GM21786 (cell line): ENCODE measurements around the gene TJP1.
"Not testable (repeated sequence)": the region's sequence is repeated elsewhere in the genome, so short reads cannot be mapped to it uniquely, and the experiment has no call there.

ENCODE experiments used
- ATAC-seq: cut with Tn5 transposase; IDR thresholded peaks from one replicate; pipeline ENCODE4 v1.9.1; 2021; ENCODE audit not compliant: unreplicated experiment

The TJP1 gene

DNA sequence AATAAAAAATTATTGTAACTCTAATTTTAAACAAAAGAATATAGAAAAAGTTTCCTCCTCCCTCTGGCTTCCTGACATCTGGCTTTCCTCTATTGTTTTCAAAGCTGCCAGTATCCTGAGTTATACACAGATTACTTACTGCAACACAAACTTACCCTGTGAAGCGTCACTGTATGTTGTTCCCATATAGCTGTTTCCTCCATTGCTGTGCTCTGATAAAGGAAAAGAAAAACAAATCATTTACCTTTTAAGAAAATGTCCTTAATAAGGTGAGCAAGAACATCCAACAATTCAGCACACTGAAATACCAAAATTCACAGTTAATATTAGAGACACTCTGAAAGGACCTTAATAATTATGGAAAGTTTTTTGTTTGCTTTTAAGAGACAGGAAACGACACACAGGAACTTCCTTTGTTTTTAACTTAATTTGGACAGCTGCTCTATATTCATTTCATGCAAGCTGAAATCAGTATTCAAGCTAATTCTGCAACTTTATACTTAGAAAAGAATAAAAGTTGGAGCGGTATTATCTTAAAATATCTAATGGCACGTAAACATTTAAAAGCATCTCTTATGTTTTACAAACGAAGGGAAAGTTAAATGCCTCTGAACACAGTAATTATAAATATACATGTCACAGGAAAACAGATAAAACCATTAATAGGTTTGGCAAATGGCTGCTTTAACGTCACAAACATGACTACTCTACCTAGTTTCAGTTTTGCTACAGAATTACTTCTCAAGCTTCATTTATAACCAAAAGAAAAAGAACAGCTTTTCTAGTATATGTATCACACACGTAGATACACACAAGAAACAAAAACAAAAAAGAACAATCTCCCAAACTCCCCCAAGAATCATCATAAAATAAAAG, 21.5 kb downstream of the TJP1 start:
- ATAC-seq: no peak

GRCh38 chr15:29799859-29800258, 22.4 kb downstream of the TJP1 start:
- ATAC-seq: no peak

GRCh38 chr15:29795610-29796009, 26.7 kb downstream of the TJP1 start:
- ATAC-seq: no peak

DNA sequence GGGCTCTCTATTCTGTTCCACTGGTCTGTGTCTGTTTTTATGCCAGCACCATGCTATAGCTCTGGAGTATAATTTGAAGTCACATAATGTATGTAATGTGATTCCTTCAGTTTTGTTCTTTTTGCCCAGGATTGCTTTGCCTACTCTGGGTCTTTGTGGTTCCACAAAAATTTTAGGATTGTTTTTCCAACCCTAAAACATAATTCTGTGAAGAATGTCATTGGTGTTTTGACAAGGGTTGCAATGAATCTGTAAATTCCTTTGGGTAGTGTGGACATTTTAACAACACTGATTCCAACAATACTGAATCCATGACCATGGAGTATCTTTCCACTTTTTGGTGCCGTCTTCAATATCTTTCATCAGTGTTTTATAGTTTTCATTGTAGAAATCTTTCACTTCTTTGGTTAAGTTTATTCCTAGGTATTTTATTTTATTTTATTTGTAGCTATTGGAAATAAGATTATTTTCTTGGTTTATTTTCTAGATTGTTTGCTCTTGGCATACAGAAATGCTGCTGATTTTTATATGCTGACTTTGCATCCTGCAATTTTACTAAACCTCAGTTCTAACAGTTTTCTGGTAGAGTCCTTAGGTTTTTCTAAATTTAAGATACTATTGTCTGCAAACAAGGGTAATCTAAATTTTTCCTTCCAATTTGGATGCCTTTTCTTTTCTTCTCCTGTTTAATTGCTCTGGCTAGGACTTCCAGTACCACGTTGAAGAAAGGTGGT, 29.7 kb downstream of the TJP1 start:
- no peak for ATAC-seq

DNA sequence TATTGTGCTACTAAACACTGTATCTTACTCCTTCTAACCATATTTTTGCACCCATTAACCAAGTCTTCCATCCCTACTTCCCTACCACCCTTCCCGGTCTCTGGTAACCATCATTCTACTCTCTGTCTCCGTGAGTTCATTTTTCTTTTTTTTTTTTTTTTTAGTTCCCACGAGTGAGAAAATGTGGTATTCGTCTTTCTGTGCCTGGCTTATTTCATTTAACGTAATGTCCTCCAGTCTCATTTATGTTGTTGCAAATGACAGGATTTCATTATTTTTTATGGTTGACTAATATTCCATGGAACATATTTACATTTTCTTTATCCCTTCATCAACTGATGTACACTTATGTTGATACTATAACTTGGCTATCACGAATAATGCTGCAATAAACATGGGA, 31.7 kb downstream of the TJP1 start:
- no peak for ATAC-seq

GRCh38 chr15:29789871-29790270, 32.4 kb downstream of the TJP1 start:
- no peak for ATAC-seq

DNA sequence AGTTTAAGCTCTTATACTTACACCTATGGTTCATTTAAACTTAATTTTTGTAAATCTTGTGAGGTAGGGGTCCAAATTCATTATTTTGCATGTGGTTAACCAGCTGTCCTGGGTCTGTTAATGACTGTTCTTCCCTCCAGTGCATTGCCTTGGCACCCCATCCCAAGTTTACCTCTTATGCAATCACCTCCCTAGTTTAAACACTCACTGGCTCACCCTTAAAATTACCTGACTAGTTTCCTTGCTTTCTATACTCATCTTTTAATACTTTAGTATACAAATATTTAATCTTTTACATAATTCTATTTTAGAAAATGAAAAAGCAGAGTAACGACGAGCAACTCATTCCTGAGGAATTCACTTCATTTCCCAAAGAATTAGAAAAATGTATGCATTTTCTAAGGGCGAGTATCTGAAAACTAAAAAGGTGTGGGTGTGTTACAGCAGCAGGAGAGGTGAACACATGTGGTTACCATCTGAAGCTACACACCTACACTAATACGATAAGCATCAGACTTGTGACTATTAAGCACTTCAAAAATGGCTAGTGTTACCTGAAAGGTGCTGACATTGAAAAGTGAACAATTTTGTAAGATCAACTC, 33.7 kb downstream of the TJP1 start:
- ATAC-seq: no peak

DNA sequence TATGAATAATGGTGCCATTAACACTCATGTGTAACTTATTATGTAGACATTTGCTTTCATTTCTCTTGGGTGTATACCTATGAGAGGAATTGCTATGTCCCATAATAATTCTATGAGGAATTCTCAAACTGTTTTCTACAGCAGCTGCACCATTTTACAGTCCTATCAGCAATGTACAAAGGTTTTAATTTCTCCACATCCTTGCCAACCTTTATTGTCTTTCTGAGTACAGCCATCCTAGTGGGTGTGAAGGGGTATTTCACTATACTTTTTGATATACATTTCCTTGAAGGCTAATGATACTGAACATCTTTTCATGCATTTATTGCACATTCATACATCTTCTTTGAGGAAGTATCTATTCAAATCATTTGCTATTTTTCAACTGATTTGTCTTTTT, 34.5 kb downstream of the TJP1 start:
- no peak for ATAC-seq

DNA sequence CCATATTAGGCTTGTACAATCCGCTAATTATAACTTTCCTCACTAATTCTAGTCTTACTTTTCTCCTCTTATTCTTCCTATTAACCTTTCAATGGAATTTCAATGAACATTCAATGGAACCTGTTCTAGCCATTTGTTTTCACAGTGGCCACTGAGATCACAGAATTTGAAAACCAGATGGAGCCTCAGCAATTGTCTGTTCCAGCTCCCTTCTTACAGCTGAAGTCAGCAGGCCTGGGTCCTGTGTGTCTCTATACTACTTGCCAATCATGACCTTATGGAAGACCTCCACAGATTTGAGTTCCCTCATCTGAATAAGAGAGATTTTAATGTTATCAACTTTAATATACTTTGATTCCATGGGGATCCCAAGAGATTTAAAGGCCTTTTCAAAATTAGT, 36.6 kb downstream of the TJP1 start:
- no peak for ATAC-seq

- ATAC-seq: no peak
Observed at GRCh38 chr15:29785136-29785535, 37.1 kb downstream of the TJP1 start.

- ATAC-seq: no peak
Observed at GRCh38 chr15:29784413-29784812, 37.9 kb downstream of the TJP1 start.

GRCh38 chr15:29782816-29783215, 39.5 kb downstream of the TJP1 start:
- not testable (repeated sequence) for ATAC-seq

- no peak for ATAC-seq
Observed at GRCh38 chr15:29778382-29778781, 43.9 kb downstream of the TJP1 start.

DNA sequence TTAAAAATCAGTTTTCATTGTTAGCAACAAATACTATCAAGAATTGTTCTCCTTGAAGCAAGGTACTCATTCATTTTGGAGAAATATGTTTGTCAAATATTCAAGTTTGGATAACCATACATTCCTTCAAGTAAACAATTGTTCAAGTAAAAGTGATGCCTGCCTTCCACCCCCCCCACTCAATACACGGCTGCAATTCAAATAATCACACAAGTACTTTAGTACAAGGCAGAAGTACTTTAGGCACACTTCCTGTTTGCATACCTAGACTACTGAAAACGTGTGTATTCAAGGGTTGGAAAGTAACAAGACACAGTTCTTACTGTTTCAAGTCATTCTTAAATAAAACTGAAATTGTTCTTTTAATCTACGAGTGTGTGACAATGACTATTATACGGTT, 45.4 kb downstream of the TJP1 start:
- no peak for ATAC-seq

DNA sequence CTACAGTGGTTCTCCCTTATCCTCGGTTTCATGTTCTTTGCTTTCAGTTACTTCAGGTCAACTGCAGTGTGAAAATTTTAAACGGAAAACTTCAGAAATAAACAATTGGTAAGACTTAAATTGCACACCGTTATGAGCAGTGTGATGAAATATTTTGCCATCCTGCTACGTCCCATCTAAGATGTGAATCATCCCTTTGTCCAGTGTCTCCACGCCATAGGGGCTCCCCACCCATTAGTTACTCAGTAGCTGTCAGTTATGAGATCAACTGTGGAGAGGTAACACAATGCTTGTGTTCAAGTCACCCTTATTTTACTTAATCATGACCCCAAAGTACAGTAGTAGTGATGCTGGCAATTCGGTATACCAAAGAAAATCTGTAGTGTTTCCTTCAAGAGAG, 47.4 kb downstream of the TJP1 start:
- ATAC-seq: no peak

GRCh38 chr15:29773816-29774215, 48.5 kb downstream of the TJP1 start:
- ATAC-seq: no peak

DNA sequence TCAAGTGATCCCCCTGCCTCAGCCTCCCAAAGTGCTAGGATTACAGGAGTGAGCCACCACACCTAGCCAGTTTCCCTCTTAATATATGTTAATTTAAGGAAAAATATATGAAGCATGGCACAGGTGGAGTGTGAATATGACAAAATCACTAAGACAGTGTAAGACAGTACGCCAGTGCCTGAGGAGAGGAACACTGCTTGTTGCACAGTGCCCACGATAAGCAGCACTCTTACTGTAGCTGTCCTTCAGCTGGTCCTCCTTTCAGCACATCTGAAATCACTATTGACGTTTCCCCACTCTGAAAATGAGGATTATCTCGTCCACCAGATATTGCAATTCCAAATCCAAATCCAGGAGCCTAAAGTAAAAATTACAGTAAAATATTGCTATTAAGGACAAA, 49.3 kb downstream of the TJP1 start:
- no peak for ATAC-seq

DNA sequence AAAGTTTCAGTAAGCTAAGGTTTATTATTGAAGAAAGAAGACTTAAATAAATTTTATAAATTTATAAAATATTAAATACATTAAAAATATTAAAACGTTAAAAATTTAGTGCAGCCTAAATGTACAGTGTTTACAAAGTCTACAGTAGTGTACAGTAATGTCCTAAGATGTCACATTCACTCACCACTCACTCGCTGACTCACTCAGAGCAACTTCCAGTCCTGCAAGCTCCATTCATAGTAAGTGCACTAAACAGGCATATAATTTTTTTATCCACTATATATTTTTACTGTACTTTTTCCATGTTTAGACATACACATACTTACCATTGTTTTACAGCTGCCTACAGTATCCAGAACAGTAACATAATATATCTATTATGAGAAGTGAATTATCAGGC, 51.5 kb downstream of the TJP1 start:
- no peak for ATAC-seq

- ATAC-seq: no peak
Observed at GRCh38 chr15:29765898-29766527, 56.3 kb downstream of the TJP1 start.

GRCh38 chr15:29765234-29765841, 56.9 kb downstream of the TJP1 start:
- no peak for ATAC-seq

GRCh38 chr15:29759596-29759995, 62.7 kb downstream of the TJP1 start:
- no peak for ATAC-seq
